Activated CD8-positive, alpha-beta memory T cell treated with anti-CD3 and anti-CD28 coated beads, Interleukin-2, amount 50 U/mL, for 1 hour (primary cell): Measurements from ENCODE around the gene ANGEL1.

Experiments used
- DNase-seq: peaks from one replicate; pipeline ENCODE4 v3.0.0-alpha.2; 2020; ENCODE audit errors: extremely low read depth

Gene ANGEL1, protein sequence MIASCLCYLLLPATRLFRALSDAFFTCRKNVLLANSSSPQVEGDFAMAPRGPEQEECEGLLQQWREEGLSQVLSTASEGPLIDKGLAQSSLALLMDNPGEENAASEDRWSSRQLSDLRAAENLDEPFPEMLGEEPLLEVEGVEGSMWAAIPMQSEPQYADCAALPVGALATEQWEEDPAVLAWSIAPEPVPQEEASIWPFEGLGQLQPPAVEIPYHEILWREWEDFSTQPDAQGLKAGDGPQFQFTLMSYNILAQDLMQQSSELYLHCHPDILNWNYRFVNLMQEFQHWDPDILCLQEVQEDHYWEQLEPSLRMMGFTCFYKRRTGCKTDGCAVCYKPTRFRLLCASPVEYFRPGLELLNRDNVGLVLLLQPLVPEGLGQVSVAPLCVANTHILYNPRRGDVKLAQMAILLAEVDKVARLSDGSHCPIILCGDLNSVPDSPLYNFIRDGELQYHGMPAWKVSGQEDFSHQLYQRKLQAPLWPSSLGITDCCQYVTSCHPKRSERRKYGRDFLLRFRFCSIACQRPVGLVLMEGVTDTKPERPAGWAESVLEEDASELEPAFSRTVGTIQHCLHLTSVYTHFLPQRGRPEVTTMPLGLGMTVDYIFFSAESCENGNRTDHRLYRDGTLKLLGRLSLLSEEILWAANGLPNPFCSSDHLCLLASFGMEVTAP

DNA sequence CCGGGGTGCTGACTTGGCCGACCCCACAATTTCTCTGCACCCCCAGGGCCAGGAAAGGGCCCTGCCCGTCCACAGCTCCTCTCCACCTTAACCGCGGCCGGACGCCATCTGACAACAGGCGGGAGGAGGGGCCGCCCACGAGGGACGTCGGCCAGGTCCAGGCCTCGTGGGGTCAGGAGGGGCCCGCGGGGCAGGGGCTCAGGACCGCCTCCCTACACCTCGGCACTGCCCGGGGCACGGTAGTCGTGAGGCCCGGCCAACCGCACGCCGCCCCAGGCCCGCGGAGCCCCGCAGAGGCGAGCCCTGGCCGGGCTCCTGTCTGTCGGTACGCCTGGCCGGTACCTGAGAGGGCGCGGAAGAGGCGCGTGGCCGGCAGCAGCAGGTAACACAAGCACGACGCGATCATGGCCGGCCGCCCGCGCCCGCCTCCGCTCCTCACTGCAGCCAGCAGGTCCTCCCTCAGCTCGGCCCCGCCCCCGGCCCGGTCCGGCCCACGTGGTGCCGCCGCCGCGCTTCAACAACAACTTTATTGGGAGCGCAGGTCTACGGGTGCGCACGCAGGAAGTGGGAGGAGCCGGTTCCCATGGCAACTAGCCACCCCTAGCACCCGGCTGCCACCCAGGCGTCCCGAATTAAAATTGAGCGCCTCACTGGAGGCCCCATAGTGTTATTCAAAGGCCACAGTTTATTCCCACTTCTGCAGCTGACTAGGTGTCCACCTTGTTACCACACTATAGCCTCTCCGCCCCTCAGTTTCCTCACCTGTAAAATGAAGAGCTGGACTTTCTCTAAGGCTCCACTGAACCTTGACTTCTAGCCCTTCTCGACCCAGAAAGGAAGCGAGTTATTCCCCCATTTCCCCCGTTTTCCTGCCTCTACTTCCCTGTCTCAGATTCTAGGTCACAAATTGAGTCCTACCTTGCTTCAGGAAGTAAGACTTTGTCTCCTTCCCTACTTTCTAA, at the start of gene ANGEL1:
TSS of gene ANGEL1 (minus strand) at position 461 of the 962 bp plus-strand sequence. CDS start at position 406, 55 bp downstream.
- DNase-seq, result peak; percentile 88

DNA sequence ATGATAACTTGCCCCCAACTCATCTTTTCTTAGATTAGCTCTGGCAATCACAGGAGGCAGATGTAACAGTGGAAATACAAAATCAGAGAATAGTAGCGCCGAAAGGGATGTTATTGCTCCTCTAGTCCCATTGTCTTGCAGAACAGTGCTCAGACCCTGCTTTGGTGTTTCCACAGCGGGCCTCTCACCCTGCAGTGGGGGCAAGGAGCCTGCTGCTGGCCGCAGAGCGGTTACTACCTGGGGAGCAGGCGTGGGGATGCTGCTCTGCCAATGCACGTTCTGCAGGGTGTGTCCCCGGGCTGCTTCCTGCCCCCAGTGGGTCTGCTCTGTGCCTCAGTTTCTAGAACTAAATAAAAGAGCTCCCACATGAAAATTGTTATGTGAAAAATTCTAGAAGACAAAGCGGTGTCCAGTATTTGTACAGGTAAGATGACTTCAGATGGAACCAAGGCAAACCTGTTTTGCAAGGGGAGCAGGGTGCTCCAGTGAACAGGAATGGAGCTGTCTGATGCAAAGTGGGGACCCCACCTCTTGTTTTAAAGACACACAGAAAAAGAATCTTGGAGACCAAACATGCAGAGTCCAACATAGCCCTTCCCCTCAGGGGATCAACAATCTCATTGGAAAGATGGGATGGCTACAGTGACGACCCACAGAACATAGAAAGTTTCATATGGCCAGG, 49.0 kb upstream of the ANGEL1 start:
- DNase-seq, result no peak

DNA sequence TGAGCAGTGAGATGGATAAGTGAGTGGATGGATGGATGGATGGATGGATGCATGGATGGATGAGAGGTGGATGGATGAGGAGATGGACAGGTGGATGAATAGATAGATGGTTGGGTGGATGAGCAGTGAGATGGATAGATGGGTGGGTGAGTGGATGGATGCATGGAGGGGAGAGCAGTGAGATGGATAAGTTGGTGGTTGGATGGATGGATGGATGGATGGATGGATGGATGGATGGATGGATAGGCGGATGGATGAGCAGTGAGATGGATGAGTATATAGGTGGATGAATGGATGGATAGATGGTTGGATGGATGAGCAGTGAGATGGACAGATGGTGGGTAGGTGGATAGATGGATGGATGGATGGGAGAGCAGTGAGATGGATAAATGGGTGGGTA, 44.1 kb upstream of the ANGEL1 start:
- no peak for DNase-seq

DNA sequence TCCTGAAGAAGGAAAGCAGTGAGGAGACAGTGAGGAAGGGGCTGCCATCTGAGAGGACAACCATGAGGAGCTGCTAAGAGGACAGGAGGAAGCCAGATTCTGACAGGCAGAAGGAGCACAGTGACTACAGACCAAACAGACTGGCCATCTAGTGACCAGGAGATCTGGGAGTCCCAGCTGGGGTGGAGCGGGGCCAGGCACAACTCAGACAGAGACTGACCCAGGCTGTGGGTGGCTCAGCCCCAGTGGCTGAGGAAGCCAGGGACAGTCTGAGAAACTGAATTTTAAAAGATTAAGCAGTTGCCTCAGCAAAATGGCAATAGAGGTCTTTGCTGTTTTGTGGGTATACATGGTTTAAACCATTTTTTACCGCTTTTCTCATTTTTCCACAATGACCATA, 42.4 kb upstream of the ANGEL1 start:
- DNase-seq, result no peak

DNA sequence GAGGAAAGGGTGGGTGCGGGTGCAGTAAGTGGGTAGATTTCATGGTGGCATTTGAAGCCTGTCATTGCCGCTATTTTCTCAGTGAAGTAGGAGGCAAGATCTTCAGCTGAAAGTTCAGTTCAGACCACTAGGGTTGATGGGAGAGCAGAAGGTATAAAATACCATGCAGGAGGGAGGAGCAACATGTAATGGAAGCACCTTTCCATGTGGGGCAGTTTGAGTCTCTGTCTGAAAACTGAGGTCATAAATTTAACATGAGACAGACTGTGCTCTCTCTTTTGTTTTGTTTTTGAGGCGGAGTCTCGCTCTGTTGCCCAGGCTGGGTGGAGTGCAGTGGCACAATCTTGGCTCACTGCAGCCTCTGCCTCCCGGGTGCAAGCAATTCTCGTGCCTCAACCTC, 36.2 kb upstream of the ANGEL1 start:
- no peak for DNase-seq

DNA sequence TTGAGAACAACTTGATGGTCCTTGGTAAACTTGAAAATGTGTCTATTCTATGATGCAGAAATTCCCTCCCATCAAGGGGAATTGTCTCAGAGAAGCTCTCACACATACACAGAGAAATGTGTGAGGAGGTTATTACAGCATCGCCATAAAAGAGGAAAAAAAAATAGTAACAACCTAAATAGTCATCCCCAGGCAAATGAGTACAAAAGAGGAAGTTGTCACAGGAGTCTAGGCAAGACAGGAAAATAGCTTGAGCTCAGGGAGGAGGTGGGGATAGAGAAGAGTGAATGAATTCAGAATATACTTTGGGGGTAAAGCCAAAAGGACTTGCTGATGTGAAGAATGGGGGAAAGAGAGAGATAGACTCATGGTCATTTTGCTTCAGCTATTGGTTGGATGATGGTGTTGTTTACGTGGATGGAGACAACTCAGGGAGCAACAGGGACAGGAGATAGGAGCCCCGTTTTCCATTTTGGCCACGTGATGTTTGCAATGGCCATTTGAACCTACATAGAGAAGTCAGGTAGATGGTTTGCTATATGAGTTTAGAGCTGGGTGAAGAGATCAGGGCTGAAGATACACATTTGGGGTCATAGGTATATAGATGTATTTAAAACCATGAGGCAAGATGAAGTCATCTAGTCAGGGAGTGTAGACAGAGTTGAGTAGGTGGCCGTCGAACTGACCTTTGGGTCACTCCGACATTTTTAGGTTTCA, 33.8 kb upstream of the ANGEL1 start:
- no peak for DNase-seq

DNA sequence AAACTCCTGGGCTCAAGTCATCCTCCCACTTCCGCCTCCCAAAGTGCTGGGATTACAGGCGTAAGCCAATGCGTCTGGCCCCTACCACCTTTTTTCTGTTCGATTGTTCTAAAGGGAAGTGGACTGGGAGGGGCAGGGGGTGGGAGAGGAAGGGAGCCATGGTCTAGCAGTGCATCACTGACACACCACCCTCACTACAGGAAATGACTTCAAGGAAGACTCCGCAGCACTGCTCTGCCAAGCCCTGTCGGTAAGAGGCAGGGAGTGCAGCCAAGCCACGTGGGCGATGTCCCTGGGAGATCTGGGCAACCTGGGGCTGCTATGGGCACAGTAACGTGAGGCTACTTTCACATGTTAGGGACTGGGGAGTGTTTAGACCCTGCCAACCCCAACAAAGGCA, 31.5 kb upstream of the ANGEL1 start:
- peak; percentile 16 for DNase-seq

DNA sequence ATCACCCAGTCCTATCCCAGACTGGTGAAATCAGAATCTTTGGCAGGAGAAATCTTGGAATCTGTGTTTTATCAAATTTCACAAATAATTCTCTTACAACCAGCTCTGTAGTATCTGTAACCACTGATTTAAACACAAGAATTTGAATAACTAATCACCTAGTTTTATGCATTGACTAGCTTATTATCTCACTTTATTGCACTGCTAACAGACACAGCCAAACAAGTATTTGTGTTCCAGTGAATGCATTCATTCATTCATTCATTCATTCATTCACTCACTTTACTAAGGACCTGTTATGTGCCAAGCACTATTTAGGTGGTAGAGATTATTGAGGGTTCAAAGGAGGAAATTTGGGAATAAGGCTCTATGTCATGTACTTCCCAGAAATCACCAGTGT, 29.7 kb upstream of the ANGEL1 start:
- DNase-seq, result no peak

DNA sequence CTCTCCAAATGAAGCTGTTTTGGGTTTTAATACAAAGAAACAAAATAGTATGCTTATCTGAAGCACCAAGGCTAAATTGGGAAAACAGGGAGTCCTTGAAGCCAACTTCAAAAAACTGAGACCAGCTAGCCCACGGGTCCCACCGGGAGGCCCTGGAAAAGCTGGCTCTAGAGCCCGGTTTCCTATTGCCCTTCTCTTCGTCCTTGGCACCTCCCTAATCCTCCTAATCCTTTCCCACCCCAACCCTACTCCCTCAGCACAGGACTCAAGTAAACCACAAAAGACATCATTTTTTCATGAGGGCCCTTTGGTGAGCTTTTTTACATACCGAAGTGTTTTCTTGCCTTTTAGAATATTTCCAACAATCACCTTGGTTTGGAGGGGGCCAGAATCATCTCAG, 24.8 kb upstream of the ANGEL1 start:
- DNase-seq, result no peak

DNA sequence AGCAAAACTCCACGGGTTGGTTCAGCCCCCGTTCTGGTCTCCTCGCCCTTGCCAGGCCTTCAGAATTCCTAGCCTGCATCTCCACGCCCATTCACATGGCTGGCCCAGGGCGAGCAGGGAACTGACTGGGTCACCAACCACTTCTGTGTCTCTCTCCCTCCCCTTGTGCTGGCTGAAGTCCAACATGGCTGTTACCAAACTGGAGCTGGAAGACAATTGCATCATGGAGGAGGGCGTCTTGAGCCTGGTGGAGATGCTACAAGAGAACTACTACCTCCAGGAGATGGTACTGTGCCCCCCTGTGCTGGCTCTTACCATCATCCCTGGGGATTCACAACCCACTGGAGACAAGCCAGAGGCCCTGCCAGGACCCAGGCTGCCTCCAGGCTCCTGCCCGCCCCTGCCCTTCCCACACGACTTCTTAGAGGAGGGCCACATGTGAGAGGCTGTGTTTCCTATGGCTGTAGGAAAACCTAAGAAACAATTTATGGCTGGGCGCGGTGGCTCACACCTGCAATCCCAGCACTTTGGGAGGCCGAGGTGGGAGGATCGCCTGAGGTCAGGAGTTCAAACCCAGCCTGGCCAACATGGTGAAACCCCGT, 23.4 kb upstream of the ANGEL1 start:
- no peak for DNase-seq

DNA sequence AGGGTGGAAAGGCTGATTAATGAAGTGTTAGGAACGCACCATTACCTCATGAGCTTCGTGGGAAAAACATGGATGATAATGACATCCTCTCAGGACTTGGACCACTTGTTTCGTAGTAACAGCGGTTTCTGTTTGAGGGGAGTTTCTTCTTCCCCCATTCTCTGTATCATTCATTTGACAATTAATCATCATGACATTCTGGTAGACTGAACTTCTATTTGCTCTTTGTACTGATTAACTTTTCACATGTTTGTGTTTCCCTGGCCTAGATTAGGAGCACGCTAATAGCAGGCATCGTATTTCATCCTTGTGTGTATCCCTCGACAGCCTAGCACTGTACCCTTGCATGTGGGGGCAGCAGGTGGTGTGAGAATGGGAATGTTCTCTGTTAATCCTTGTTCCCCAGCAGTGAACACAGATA, 21.6 kb upstream of the ANGEL1 start:
- DNase-seq, result no peak

DNA sequence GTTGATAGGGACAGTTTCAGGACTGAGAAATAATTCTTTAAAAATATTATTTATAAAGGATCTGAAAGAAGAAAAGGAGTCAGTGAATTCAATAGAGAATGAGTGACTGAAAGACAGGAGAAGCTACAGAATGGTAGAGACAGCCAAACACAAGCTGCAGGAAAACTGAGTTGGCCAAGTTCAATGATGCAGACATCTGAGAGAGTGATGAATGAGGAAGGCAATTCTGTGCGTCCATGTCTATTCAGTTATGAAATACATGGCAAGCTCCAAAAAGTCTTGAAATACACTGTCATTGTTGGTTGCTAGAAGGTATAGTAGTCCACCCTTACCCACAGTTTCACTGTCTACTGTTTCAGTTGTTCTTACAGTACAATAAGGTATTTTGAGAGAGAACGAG, 20.3 kb upstream of the ANGEL1 start:
- DNase-seq, result no peak

DNA sequence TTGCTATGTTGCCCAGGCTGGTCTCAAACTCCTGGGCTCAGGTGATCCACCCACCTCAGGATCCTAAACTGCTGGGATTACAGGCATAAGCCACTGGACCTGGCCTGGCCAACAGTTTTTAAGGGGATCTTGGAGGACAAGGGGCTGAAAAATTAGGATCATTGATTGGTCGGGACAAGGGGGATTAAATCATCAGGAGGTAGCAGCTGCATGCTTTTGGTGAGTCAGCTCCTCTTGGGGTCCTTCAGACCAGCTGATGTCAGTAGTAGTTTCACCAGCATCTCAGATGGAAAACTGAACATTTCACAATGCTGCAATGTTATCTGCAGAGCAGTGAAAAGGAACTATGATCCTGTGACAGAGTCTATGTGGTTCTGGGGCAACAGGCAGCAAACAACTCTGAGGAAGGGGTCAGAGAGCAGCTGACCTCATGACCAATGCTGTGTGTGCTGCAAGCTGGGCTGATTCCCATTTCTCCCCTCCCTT, 19.9 kb upstream of the ANGEL1 start:
- no peak for DNase-seq

DNA sequence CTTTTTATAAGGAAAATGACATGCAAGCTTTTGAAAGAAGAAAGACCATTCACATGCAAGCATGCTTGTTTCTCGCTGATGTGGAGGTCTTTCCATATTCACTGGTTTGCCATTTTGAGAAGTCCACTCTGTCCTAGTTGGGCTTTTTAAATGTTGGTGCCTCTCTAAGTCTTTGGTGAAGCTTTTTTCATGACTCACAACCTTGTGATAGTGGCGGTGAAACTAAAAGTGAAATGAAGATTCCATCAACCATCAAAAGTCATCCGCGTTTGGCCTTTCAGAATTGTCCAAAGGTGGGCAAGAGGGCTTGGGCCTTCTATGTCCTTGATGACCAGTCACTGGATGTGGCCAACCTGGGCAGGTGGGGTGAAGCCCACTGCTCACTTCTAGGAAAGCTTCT, 17.9 kb upstream of the ANGEL1 start:
- DNase-seq, result no peak

DNA sequence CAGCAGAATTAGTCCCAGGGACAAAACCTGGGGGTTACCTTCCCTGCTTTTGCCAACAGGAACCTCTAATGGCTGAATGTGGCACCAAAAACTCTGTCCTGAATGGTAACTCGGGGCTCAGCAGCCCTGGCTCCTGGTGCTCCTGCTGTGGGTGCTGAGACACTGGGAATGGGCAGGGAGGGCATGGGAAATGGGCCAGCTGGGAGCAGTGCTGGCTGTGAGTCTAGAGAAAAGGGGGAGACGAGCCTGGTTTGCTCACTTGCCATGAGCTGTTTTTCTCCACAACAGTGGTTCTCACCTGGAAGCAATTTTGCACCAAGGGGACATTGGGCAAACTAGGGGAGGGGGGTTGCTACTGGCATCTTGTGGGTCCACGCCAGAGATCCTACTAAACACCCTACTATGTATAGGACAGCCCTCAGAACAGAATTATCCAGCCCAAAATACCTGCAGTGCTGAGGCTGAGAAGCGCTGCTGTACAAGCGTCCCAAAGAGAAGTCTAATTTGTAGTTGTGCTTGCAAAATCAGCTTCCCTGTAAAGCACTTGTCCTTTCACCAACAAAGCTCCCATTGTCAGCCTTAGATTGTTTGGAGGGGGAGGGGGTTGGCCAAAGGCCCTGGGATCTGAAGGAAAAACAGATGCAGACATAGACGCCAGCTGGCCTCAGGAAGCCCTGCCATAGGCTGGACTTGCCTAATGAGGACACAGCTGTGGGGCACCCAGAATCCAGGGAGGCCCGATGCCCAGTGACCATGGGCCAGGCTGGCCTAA, 17.2 kb upstream of the ANGEL1 start:
- DNase-seq, result no peak

DNA sequence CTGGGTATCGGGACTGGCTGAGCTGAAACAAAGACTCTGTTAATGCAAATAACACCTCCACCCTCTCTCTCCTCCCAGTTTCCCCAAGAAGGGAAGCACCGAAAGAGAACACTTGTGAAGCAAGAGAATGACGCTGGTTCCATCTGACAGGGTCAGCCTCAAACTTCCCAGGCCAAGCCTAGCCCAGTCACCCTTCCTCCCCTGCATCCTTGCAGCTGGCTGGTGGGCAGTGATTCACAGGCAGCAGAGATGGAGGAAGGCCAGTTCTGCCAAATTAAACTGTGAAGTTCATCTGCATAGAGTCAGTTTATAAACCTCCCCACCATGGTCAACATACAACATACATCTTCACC, 16.3 kb upstream of the ANGEL1 start:
- no peak for DNase-seq

DNA sequence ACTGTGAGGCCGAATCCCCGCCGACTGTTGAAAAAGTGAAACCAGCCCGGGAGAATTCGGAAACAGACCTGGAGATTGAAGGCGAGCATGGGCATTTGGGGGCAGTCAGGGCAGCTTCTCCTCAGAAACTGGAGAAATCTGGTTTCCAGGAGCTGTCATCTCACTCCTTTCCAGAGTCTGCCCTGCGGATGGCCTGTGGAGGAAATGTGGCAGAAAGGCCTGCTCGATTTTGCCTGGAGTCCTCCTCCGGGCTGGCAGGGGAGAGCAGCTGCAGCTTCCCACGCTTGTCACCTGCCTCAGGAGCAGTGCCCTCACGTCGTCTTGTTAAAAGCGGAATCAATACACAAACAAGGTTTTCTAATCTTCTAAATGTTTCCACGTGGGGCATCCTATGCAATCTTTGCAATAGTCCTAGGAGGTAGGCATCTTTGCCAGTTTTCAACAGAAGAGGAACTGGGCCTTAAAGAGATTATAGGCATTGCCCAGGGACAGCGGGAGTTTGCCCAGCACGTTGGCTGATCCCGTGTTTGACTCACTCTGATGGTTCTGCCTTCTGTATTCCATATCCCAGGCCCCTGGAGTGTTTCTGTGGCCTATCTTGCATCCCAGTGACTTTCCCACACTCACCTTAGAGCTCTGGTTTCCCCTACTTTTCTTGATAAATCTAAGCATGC, 15.8 kb upstream of the ANGEL1 start:
- no peak for DNase-seq

DNA sequence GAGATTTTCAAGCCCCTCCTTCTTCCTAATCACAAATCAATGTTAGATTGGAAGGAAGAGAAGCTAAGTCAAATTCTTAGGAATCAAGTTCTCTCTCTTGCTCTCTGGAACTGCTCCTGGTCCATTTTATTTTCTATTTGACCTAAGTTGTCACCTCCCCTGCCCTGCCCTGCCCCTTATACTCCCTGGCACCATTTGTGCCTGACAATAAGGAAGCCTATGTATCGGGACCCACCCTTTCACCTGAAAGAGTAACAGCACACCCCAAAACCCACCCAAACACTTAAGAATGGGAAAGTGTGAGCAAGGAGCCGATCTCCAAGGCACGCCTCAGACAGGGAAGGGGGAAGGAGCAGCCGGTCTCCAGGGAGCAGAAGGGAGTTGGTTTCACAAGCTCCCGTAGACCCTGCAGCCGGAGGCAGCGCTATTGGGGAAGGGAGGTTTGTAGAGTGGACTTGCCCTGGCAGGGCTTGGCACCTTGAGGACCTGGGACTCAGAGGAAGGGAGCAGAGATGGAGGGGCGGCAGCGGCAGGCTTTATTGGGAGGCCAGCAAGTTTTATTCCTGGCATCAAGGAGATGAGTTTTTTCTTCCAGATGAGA, 15.1 kb upstream of the ANGEL1 start:
- DNase-seq, result no peak

DNA sequence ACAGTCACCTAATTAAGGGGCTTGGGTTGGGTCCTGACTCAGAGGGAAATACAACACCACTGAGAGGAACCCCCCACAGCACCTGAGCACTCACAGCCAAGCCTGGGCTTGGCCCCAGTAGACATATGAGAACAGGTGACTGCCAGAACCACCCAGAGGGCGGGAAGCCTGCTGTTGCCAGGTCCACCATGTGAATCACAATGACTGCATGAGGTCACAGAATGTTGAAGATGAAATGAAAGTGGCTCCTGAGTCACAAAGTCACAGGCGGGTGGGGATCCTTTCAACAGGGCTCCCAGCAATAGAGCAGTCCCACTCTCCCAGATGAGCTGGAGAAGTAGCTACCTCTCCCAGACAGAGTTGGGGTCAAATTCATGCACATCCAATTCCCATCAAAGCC, 13.4 kb upstream of the ANGEL1 start, which contains the start of gene LRRC74A:
TSS of gene LRRC74A (plus strand) at position 287 of the 400 bp plus-strand sequence. CDS start 290 bp downstream, outside the sequence.
- DNase-seq, result no peak
